Heart right ventricle (tissue), 16 donors: ENCODE measurements around the gene SAA1. TPM values are rescaled to one million over a fixed set of nuclear protein-coding genes. Genes with fewer than 3 reads are reported as not detected.

Experiments used
- ATAC-seq, 8 donors: fragments of 200-7000 bp; cut with Tn5 transposase; one replicate each; pipeline ENCODE4 v1.9.1; 2020; ENCODE audit warnings: mild to moderate bottlenecking in 8 of 8, moderate library complexity in 8 of 8, moderate number of reproducible peaks in 1 of 8
- DNase-seq, 2 donors: peaks; one replicate each; pipeline ENCODE4 v3.0.0-alpha.2; 2020
- H3K27ac ChIP-seq, 10 donors: fragments of 200-600 bp; sonication (generic) in 2 of 10; one replicate each; pipeline versions ENCODE4 v1.5.0 to v1.8.0; 2020 to 2022; ENCODE audit warnings: mild to moderate bottlenecking in 3 of 10
- H3K27me3 ChIP-seq, 7 donors: fragments of 200-600 bp; one replicate each; pipeline ENCODE4 v1.8.0; 2021 to 2022; ENCODE audit warnings: mild to moderate bottlenecking in 2 of 7
- H3K36me3 ChIP-seq, 9 donors: fragments of 200-600 bp; sonication (generic) in 1 of 9; one replicate each; pipeline versions ENCODE4 v1.5.0 to v1.8.0; 2020 to 2022; ENCODE audit warnings: mild to moderate bottlenecking in 2 of 9
- H3K4me1 ChIP-seq, 9 donors: fragments of 200-600 bp; sonication (generic) in 1 of 9; one replicate each; pipeline versions ENCODE4 v1.5.0 to v1.8.0; 2020 to 2022; ENCODE audit warnings: mild to moderate bottlenecking in 4 of 9
- H3K4me3 ChIP-seq, 10 donors: fragments of 200-600 bp; sonication (generic) in 2 of 10; one replicate each; pipeline versions ENCODE4 v1.5.0 to v1.8.0; 2020 to 2022; ENCODE audit warnings: mild to moderate bottlenecking in 7 of 10, moderate library complexity in 2 of 10
- H3K9me3 ChIP-seq, 11 donors: fragments of 200-600 bp in 10 of 11; sonication (generic) in 2 of 11; one replicate each; pipeline versions ENCODE4 v1.5.0 to v1.8.0; 2013 to 2022; ENCODE audit warnings: mild to moderate bottlenecking in 2 of 11, control low read depth in 1 of 11, moderate library complexity in 1 of 11
- WGBS, 2 donors: extraction: QIAGEN DNeasy Blood & Tissue Kit; methylation state at CpG; one replicate each; pipeline ENCODE4 v1.1.7; 2013; ENCODE audit warnings: inconsistent platforms in 1 of 2; 5-methylcytosine and 5-hydroxymethylcytosine counted together
- intact Hi-C, 10 donors: fragments of 100-400 bp; cut with DNase I; formaldehyde crosslinking; loops; one replicate each; pipeline versions ENCODE4 v1.11.1 to v1.14.2; 2022
- polyA plus RNA-seq, 2 donors: library from polyadenylated mRNA; stranded (reverse); fragments of 200-250 nt; gene quantifications; one replicate each; pipeline ENCODE4 v1.2.3, GENCODE V29; 2013
- total RNA-seq, 10 donors: library from RNA; stranded (reverse); fragmentation: NEBNext Ultra II Directional in 3 of 10; extraction: Animal tissue kit (Norgen Biotek cat#: 25700) in 3 of 10; gene quantifications; one replicate each; pipeline versions ENCODE4 v1.2.1 to v1.2.4, GENCODE V29; 2021 to 2023
- TF ChIP-seq, protein P1 (sequence below), 9 donors: fragments of 200-600 bp; sonication (generic) in 2 of 9; IDR thresholded peaks; one replicate each; pipeline versions ENCODE4 v1.5.0 to v1.8.0; 2021 to 2022; ENCODE audit warnings: antibody characterized with exemption in 9 of 9, mild to moderate bottlenecking in 5 of 9, moderate library complexity in 1 of 9
- donor health status: Arrhythmogenic right ventricular cardiomyopathy.
- donor health status: ischemic (EF 13 %, LVEDD 7.1; RV severe dilation, severe dysfunction).
- donor health status: healthy with polysubstance abuse.
- donor health status: DM: no; HTN: yes; CAD: no.
- donor health status: DM: no; HTN: no; CAD: no.
- donor health status: ischemic (EF 25% LVEDD 6.9; RV normal size, moderate dysfunction).
- donor health status: ischemic (EF 25% LVEDD 5.7; RV mildly dilated, moderate dysfunction).
- donor health status: healthy.
- donor health status: DM: yes; HTN: yes; CAD: no.
- donor health status: Ischemic cardiomyopathy.
- donor health status: ischemic (EF 35%, LVEDD 5.7; RV mildly dilated, moderate dysfunction).
- donor health status: nonischemic (EF 11% LVEDD 7.7; RV severe dilation, severe dysfunction).
- donor health status: DM: yes; HTN: yes; CAD: no.
- donor health status: PGD.
- donor health status: ischemic (EF 29% LVEDD 5.4; RV normal size, mild dysfunction).
- donor health status: nonischemic (EF 23%, LVEDD 6.1; RV moderate dilation, normal function).

The SAA1 gene
- total and polyA plus RNA-seq, 12 donors, result 0.57 to 29.0 (median 1.9) TPM; not detected in 2

DNA sequence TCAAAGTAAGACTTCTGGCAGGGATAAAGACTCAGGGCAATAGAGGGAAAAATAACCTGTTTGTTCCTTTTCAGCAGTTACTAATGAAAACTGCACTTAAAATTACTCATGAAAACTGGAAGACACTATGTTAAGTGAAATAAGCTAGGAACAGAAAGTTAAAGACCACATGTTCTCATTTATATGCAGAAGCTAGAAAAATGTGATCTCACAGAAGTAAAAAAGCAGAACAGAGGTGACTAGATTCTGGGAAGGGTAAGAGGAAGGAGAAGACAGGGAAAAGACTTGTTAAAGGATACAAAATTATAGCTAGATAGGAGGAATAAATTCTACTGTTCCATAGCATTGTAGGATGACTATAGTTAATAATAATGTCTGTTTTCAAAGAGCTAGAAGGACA lies 33.7 kb downstream of the SAA1 start:
- Histone ChIP-seq H3K36me3 (peaks cover 0 to 100% (median 58%) of the 10 kb centered on the region in 9 donors), H3K4me3 (no peak overlapping the region), H3K9me3 (no peaks in the 10 kb centered on the region), H3K27me3 (no peaks in the 10 kb centered on the region), H3K4me1 (no peaks in the 10 kb centered on the region), H3K27ac (peak overlapping the region in 1 of 10 donors; percentile 49)
- ATAC-seq (no peak), DNase-seq (no peak)
- intact Hi-C loops, result no loop called here
- TF ChIP-seq, protein P1, sequence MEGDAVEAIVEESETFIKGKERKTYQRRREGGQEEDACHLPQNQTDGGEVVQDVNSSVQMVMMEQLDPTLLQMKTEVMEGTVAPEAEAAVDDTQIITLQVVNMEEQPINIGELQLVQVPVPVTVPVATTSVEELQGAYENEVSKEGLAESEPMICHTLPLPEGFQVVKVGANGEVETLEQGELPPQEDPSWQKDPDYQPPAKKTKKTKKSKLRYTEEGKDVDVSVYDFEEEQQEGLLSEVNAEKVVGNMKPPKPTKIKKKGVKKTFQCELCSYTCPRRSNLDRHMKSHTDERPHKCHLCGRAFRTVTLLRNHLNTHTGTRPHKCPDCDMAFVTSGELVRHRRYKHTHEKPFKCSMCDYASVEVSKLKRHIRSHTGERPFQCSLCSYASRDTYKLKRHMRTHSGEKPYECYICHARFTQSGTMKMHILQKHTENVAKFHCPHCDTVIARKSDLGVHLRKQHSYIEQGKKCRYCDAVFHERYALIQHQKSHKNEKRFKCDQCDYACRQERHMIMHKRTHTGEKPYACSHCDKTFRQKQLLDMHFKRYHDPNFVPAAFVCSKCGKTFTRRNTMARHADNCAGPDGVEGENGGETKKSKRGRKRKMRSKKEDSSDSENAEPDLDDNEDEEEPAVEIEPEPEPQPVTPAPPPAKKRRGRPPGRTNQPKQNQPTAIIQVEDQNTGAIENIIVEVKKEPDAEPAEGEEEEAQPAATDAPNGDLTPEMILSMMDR (IDR thresholded peaks at IDR 0.05), result no peak

DNA sequence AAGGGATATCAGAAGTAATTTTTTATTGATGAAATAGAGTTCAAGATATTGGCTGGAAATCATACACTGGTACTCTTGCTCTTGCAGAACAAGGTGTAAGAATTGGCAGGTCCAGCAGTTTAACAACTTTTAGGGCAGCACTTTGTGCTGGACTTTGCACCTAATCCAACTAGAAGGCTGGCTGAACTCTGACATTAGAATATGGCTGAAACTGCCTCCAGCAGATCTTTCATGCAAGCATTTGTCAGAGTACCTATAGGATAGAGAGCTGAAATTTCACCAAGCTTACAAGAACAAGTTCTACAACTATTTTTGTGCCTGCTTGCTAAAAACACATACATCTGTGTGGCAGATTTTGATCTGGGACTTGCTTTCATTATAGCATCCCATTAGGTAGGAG lies 38.7 kb downstream of the SAA1 start:
- Histone ChIP-seq H3K4me3 (no peak overlapping the region), H3K4me1 (no peaks in the 10 kb centered on the region), H3K27me3 (no peaks in the 10 kb centered on the region), H3K27ac (no peak overlapping the region), H3K36me3 (peaks cover 0 to 100% (median 50%) of the 10 kb centered on the region in 9 donors), H3K9me3 (no peaks in the 10 kb centered on the region)
- intact Hi-C loops, result no loop called here
- DNase-seq (no peak), ATAC-seq (no peak)
- TF ChIP-seq, protein P1 (IDR thresholded peaks at IDR 0.05), result no peak

DNA sequence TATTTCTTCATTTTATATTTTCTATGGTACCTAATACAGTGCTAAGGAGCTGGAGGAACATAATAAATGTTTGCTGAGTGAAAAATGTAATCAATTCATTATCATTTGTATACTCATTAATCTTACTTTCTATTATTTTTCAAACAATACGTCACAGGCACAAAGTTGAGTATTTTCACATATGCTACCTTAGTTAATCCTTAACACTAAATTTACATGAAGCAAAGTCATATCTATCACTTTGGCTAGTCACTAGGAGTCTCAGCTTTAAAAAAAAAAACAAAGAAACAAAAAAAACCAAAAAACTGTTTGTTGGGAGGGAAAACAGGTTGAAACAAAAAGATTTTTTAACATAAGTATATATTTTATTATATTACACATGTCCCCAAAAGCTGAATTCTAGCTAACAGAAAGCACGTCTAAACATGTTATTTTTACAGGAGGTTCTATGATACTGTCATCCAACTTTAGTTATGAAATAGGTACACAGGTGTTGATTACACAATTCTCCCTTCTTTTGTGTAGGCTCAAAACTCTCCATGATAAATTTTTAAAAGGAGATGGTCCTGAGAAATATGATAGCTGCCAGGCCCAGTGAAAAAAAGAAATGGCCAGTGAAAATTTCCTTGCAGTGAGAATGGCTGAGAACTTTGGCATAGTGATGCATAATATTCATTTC lies 41.5 kb downstream of the SAA1 start:
- intact Hi-C loops, result no loop called here
- H3K36me3 ChIP-seq, result peaks cover 0 to 95% (median 51%) of the 10 kb centered on the region in 9 donors
- H3K4me3 ChIP-seq, result no peak overlapping the region
- H3K9me3 ChIP-seq, result no peaks in the 10 kb centered on the region
- TF ChIP-seq, protein P1 (IDR thresholded peaks at IDR 0.05), result no peak
- ATAC-seq, result no peak
- H3K27me3 ChIP-seq, result no peaks in the 10 kb centered on the region
- H3K27ac ChIP-seq, result no peak overlapping the region
- peaks cover 0 to 14% (median 2%) of the 10 kb centered on the region in 9 donors for H3K4me1 ChIP-seq
- DNase-seq, result no peak
- 94 to 97% methylated on average over 2 of the region's 2 CpGs for WGBS, 2 donors

DNA sequence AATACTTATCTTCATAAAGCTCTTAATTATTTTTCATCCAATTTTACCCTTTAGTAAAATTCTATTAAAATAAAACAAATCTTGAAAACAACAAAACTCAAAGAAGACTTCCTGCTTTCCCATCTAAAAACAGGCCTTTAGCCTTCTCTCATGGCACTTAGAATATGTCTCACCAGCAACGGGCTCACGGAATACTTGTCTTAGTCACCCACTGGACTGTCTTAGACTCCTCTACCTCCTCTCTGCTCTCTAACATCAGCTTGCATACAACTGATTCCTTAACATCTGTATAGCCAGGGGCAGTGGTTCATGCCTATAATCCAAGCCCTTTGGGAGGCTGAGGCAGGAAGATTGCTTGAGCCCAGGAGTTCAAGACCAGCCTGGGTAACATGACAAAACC lies 42.2 kb downstream of the SAA1 start:
- 94 to 97% methylated on average over 2 of the region's 2 CpGs for WGBS, 2 donors
- no peak overlapping the region for H3K27ac ChIP-seq
- H3K4me1 ChIP-seq, result peaks cover 0 to 21% (median 7%) of the 10 kb centered on the region in 9 donors
- H3K9me3 ChIP-seq, result no peaks in the 10 kb centered on the region
- H3K36me3 ChIP-seq, result peaks cover 0 to 94% (median 51%) of the 10 kb centered on the region in 9 donors
- intact Hi-C loops, result no loop called here
- no peaks in the 10 kb centered on the region for H3K27me3 ChIP-seq
- DNase-seq (no peak), ATAC-seq (no peak)
- H3K4me3 ChIP-seq, result no peak overlapping the region
- TF ChIP-seq, protein P1 (IDR thresholded peaks at IDR 0.05), result no peak
